Gastrocnemius medialis (tissue), 4 donors: ENCODE results near the gene SAMD4B. TPM values are rescaled to one million over a fixed set of nuclear protein-coding genes. Genes with fewer than 3 reads are reported as not detected.

Source experiments
- ATAC-seq, 2 donors: fragments of 150-250 bp; one replicate each; pipeline ENCODE4 v1.9.1; 2016
- DNase-seq, 2 donors: peaks; one replicate each; pipeline ENCODE4 v3.0.0-alpha.2; 2019
- H3K27ac ChIP-seq, 4 donors: fragments of 200-600 bp; sonication (generic); 1 replicate in 1 of 4; 2 replicates in 3 of 4; pipeline ENCODE4 v1.5.1; 2016 to 2018; ENCODE audit warnings: mild to moderate bottlenecking in 2 of 4, moderate library complexity in 1 of 4
- H3K27me3 ChIP-seq, 3 donors: fragments of 200-600 bp; sonication (generic) in 2 of 3; 1 replicate in 1 of 3; 2 replicates in 2 of 3; pipeline versions ENCODE4 v1.5.1 to v1.6.0; 2016 to 2019; ENCODE audit warnings: mild to moderate bottlenecking in 1 of 3, moderate library complexity in 1 of 3
- H3K36me3 ChIP-seq, 2 donors: fragments of 200-600 bp; sonication (generic) in 1 of 2; one replicate each; pipeline ENCODE4 v1.5.1; 2017 to 2018
- H3K4me1 ChIP-seq, 2 donors: fragments of 200-600 bp; sonication (generic) in 1 of 2; one replicate each; pipeline ENCODE4 v1.5.1; 2016 to 2017; ENCODE audit warnings: mild to moderate bottlenecking in 2 of 2
- H3K4me3 ChIP-seq, 4 donors: fragments of 200-600 bp; sonication (generic) in 3 of 4; 1 replicate in 1 of 4; 2 replicates in 3 of 4; pipeline ENCODE4 v1.5.1; 2016 to 2019; ENCODE audit warnings: mild to moderate bottlenecking in 2 of 4
- H3K9me3 ChIP-seq, 3 donors: fragments of 200-600 bp; sonication (generic) in 2 of 3; 1 replicate in 1 of 3; 2 replicates in 2 of 3; pipeline ENCODE4 v1.5.1; 2016 to 2019
- CTCF ChIP-seq, 5 experiments: fragments of 450-650 bp in 3 of 5; fragments of 200-600 bp in 2 of 5; sonication (generic) in 2 of 5; IDR thresholded peaks in 4 of 5; conservative IDR thresholded peaks in 1 of 5; 1 replicate in 4 of 5; 2 replicates in 1 of 5; pipeline ENCODE4 v1.5.1; 2016 to 2019; ENCODE audit warnings: antibody characterized with exemption in 5 of 5, mild to moderate bottlenecking in 3 of 5, moderate library complexity in 3 of 5
- POLR2A ChIP-seq, 2 donors: fragments of 450-650 bp; IDR thresholded peaks; one replicate each; pipeline ENCODE4 v1.6.1; 2017; ENCODE audit warnings: antibody characterized with exemption in 2 of 2, mild to moderate bottlenecking in 2 of 2, moderate library complexity in 2 of 2
- in situ Hi-C, 4 donors: fragments of 200-750 bp; cut with MboI; loops; one replicate each; pipeline versions ENCODE4 v1.15.0 to v1.8.0; 2017; ENCODE audit warnings: low sequenced_read_pairs in 4 of 4
- intact Hi-C: fragments of 100-400 bp; cut with DNase I; formaldehyde crosslinking; loops from one replicate; pipeline ENCODE4 v1.15.1; 2023; ENCODE audit warnings: low total_unique reads
- total RNA-seq, 4 donors: library from RNA; depleted of rRNA; stranded (reverse); fragments of >200 nt; gene quantifications; one replicate each; pipeline versions ENCODE4 v1.1.0 to v1.2.3, GENCODE V29; 2016

Gene SAMD4B
- 10 to 100 TPM; 30.9 to 63.7 (median 59.2) TPM for total RNA-seq

GRCh38 chr19:39341719-39342604 is at the start of gene SAMD4B:
Gene SAMD4B (plus strand): TSS chr19:39342421. CDS start chr19:39356894, 14,473 bp downstream.
- Histone ChIP-seq H3K27ac (peak within 1 kb of the TSS; percentile 84 to 92 (median 89)), H3K4me1 (peaks cover 38 to 55% of the 10 kb centered on the region in 2 donors), H3K27me3 (no peaks in the 10 kb centered on the region), H3K9me3 (no peaks in the 10 kb centered on the region), H3K36me3 (no peaks in the 10 kb centered on the region), H3K4me3 (peak within 1 kb of the TSS; percentile 84 to 91 (median 86))
- DNase-seq (peak; percentile 98), ATAC-seq (peak; percentile 91)
- intact Hi-C loops, result loop anchor here (1.0 to 5.0 kb wide), 7 partner anchors 49 to 440 kb away; partner anchors contain the start of genes MED29, PAF1, PAK4 and PLEKHG2
- in situ Hi-C loops, result loop anchor here in 3 of 4 donors (10.0 to 25.0 kb wide), 3 partner anchors 53 to 195 kb away; partner anchors contain the start of genes EID2B (in 3 of the 3), EID2 (in 2 of the 3), MED29 (in 1 of the 3) and PAF1 (in 1 of the 3)
- TF ChIP-seq POLR2A (IDR thresholded peaks at IDR 0.05) (peak; percentile 89 to 97), CTCF (IDR thresholded peaks at IDR 0.05 in 4 of 5, conservative IDR thresholded peaks at IDR 0.05 in 1 of 5) (peak; percentile 73 to 88 (median 83))

GRCh38 chr19:39293394-39293793 is 48.8 kb upstream of the SAMD4B start:
- no peaks in the 10 kb centered on the region for H3K9me3 ChIP-seq
- H3K27me3 ChIP-seq, result peaks cover 0 to 5% (median 2%) of the 10 kb centered on the region in 3 donors
- no peaks in the 10 kb centered on the region for H3K36me3 ChIP-seq
- no peak overlapping the region for H3K4me3 ChIP-seq
- ATAC-seq (no peak), DNase-seq (no peak)
- intact Hi-C loops, result no loop called here
- H3K4me1 ChIP-seq, result no peaks in the 10 kb centered on the region
- TF ChIP-seq CTCF (IDR thresholded peaks at IDR 0.05 in 4 of 5, conservative IDR thresholded peaks at IDR 0.05 in 1 of 5), result no peak
- TF ChIP-seq POLR2A (IDR thresholded peaks at IDR 0.05), result no peak
- no peak overlapping the region for H3K27ac ChIP-seq
- in situ Hi-C loops, result no loop called here

GRCh38 chr19:39296055-39296645 is 46.1 kb upstream of the SAMD4B start, which contains the start of gene IFNL1:
Gene IFNL1 (plus strand): TSS chr19:39296407. CDS start chr19:39296422, 15 bp downstream.
- DNase-seq, result no peak
- ATAC-seq, result no peak
- no peak within 1 kb of the TSS for H3K27ac ChIP-seq
- in situ Hi-C loops (no loop called here), intact Hi-C loops (no loop called here)
- H3K9me3 ChIP-seq, result no peaks in the 10 kb centered on the region
- H3K36me3 ChIP-seq, result no peaks in the 10 kb centered on the region
- no peaks in the 10 kb centered on the region for H3K4me1 ChIP-seq
- TF ChIP-seq POLR2A (IDR thresholded peaks at IDR 0.05) (no peak), CTCF (IDR thresholded peaks at IDR 0.05 in 4 of 5, conservative IDR thresholded peaks at IDR 0.05 in 1 of 5) (no peak)
- H3K4me3 ChIP-seq, result no peak within 1 kb of the TSS
- peaks cover 0 to 5% (median 5%) of the 10 kb centered on the region in 3 donors for H3K27me3 ChIP-seq

GRCh38 chr19:39296906-39297305 is 45.3 kb upstream of the SAMD4B start:
- Histone ChIP-seq H3K4me3 (no peak overlapping the region), H3K9me3 (no peaks in the 10 kb centered on the region), H3K27ac (no peak overlapping the region), H3K27me3 (peaks cover 0 to 9% (median 5%) of the 10 kb centered on the region in 3 donors), H3K36me3 (no peaks in the 10 kb centered on the region), H3K4me1 (no peaks in the 10 kb centered on the region)
- no peak for DNase-seq
- no peak for ATAC-seq
- TF ChIP-seq POLR2A (IDR thresholded peaks at IDR 0.05), result no peak
- TF ChIP-seq CTCF (IDR thresholded peaks at IDR 0.05 in 4 of 5, conservative IDR thresholded peaks at IDR 0.05 in 1 of 5), result no peak
- intact Hi-C loops (no loop called here), in situ Hi-C loops (no loop called here)
